Activated CD4-positive, alpha-beta T cell treated with anti-CD3 and anti-CD28 coated beads, Interleukin-2, Interleukin-4, amounts not matched to agents 100 ng/mL and 50 ng/mL, durations not matched to agents 16 hours and 8 hours (primary cell): ENCODE data around the gene MCTP2.

Experiments used
- DNase-seq: peaks from one replicate; pipeline ENCODE4 v3.0.0-alpha.2; 2020; ENCODE audit warnings: low spot score

MCTP2 gene, protein sequence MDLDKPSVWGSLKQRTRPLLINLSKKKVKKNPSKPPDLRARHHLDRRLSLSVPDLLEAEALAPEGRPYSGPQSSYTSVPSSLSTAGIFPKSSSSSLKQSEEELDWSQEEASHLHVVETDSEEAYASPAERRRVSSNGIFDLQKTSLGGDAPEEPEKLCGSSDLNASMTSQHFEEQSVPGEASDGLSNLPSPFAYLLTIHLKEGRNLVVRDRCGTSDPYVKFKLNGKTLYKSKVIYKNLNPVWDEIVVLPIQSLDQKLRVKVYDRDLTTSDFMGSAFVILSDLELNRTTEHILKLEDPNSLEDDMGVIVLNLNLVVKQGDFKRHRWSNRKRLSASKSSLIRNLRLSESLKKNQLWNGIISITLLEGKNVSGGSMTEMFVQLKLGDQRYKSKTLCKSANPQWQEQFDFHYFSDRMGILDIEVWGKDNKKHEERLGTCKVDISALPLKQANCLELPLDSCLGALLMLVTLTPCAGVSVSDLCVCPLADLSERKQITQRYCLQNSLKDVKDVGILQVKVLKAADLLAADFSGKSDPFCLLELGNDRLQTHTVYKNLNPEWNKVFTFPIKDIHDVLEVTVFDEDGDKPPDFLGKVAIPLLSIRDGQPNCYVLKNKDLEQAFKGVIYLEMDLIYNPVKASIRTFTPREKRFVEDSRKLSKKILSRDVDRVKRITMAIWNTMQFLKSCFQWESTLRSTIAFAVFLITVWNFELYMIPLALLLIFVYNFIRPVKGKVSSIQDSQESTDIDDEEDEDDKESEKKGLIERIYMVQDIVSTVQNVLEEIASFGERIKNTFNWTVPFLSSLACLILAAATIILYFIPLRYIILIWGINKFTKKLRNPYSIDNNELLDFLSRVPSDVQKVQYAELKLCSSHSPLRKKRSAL

DNA sequence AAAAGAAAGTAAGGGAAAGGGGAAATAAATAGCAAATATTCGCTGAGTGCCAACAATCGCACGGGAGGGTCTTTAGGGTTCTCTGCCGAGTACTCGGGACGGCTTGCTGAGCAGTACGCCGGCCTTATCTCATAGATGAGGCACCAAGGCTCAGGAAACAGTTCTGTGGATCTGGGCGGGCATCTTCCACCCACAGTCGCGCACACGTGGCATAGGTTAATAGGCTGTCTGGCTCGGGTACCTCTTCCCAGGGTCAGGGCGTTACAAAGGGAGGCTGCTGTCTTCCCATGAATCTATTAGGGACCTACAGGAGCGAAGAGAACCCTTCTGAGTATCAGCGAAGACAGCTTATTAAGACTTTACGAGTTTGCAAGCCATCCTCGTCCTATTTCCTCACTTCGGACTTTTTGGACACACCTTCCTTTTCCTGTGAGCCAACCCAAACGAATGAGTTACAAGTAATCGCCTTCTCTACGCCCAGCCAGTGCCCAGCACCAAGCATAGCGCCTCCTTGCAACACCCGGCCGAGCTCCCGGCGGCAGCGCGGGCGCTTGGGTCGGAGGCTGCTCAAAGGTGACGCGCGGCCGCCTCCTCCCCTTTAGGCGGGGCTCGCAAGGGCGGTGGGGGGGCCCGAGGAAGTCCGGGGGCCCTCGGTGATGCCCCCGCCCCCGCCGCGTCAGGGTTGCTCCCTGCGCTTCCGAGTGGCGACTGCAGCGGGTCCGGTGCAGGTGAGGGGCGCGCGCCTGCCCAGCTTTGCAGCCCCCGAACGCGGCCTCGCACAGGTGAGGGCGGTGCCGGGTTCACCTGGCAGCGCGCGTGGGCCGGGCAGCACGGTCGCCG lies at the start of gene MCTP2:
TSS of gene MCTP2 (plus strand) at position 679 of the 840 bp plus-strand sequence. CDS start 66,705 bp downstream, outside the sequence.
- DNase-seq, result peak; percentile 88

DNA sequence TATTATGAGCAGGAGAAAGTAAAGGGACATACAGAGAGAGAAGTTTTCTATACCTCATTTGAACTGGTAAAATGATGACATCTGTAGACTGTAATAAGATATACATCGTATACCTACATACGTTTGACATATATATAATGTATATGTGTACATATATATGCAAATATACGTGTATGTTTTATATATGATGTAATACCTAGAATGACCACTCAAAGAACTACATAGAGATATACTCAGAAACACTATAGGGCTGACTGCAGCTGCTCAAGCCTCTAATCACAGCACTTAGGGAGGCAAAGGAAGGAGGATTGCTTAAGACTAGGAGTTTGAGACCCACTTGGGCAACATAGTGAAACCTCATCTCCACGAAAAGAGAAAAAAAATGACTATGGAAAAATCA lies 48.5 kb upstream of the MCTP2 start:
- DNase-seq, result no peak

GRCh38 chr15:94185547-94186236 lies 45.7 kb upstream of the MCTP2 start:
- DNase-seq, result no peak

DNA sequence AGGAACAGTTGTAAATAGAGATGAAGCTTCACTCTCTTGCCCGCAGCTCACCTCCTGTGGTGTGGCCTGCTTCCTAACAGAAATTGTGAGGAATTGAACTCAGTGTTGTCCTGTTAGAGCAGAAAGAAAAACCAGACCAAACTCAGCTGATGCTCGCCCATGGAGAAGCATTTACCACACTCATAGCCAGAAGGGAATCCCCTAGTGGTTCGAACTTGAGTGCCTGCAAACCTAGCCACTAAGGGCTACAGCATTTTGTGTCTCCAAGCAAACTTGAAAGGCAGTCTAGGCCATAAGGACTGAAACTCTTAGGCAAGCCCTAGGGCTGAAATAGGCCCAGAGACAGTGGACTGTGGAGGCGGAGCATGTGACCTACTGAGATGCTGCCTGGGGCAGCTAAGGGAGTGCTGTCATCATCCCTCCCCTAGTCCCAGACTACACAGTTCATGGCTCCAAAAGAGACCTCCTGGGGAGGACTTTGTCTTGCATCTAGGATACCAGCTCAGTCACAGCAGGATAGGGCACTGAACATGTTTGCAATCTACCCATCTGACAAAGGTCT lies 44.5 kb upstream of the MCTP2 start:
- DNase-seq, result no peak

- no peak for DNase-seq
These were observed 37.5 kb upstream of the MCTP2 start for GRCh38 chr15:94193906-94194305.

- DNase-seq, result no peak
These were observed 34.8 kb upstream of the MCTP2 start for GRCh38 chr15:94196531-94196930.

DNA sequence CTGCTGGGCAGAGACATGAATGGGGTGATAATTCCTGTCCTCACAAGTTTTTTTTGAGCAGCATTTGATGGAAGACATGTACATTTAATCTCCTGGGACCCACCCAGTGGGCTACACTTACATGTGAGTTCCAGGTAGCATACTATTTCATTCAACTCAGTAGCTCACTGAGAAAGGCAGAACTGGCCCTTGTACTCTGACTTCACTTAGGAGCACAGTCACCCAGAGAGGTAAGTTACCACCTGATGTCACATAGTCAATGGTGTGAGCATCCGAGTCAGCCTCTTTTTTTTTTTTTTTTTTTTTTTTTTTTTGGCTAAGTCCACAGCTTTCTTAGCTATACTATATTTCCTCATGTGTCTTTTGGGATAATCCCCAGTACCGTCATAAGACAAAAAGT lies 32.7 kb upstream of the MCTP2 start:
- no peak for DNase-seq

DNA sequence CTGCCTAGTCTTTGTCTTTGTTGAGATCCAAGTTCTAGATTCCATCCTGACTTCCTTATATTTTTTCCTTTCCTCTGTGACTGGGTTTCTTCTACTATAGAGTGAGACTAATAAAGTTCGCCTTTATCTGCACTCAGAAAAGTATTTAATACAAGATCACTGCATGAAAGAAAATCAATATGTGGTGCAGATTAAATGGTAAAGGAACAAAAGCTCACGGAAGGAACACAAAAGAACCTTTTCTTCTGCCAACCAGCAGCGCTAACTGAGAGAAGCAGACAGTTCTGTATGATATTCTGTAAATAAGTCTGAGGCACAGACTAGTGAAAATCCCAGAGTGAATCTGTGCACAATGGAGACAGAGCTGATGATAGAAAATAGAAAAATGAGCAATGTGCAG lies 31.6 kb upstream of the MCTP2 start:
- DNase-seq, result no peak

DNA sequence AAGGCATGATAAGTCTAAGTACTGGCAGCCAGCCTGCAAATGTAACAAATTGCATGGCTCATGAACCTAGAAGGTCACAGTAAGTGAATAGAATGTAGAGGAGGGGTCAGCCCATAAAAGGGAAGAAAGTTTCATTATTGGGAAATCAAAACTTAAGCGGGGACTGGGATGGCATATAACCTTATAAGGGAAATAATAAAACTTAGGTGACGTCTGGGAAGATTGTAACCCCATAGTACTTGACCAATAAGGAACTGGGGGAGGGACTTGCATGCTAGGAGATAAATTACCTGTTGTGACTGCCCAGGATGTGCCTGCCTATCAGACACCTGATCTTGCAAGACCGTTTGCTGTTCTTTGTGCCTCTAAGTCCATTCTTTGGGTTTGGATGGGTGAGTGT lies 28.1 kb upstream of the MCTP2 start:
- no peak for DNase-seq

- peak; percentile 7 for DNase-seq
These were observed 26.0 kb upstream of the MCTP2 start for GRCh38 chr15:94205366-94205765.

- DNase-seq, result peak; percentile 88
These were observed 24.7 kb upstream of the MCTP2 start for GRCh38 chr15:94206463-94207167.

GRCh38 chr15:94212291-94212690 lies 19.1 kb upstream of the MCTP2 start:
- no peak for DNase-seq

GRCh38 chr15:94225616-94226015 lies 5.7 kb upstream of the MCTP2 start:
- DNase-seq, result no peak

DNA sequence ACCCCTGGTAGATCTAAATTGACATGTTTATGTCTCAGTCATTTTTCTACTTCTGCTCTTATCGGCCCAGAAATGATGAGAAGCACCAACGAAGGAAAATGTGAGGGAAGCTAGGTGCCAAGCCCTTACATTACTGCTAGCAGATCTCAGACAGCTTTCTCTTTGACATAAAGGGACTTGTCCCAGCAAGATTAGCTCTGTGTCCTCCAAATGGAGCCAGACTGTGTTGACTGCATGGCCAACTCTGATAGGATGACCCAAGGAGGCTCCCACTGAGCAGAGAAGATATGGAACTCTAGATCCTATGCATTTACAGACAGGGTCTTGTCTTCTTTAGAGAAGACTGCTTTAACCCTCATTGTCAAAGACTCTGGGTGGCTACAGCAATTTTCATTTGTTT lies 2.8 kb upstream of the MCTP2 start:
- no peak for DNase-seq

- peak; percentile 80 for DNase-seq
These were observed 1.6 kb upstream of the MCTP2 start for GRCh38 chr15:94229591-94230369.

DNA sequence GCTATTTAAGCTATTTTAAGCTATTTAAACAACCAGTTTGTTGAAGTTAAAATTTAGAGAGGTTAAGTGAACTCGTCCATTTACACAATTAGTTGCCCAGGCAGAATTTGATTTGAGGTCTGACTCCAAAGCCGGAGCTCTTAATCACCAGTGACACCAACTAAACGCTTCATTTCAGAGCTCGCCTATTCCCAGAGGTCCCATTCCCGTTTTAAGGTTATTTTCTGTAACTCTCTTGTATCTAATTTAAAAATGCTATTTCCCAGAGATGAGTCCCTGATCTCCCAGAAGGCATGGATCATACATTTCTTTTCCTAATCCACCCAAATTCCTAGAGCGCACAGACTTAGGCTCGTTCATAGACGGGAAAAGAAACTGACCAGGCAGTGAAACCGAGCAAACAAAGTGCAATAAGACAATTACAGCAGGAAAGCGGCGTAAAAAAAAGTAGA lies 904 bp upstream of the MCTP2 start:
- no peak for DNase-seq

DNA sequence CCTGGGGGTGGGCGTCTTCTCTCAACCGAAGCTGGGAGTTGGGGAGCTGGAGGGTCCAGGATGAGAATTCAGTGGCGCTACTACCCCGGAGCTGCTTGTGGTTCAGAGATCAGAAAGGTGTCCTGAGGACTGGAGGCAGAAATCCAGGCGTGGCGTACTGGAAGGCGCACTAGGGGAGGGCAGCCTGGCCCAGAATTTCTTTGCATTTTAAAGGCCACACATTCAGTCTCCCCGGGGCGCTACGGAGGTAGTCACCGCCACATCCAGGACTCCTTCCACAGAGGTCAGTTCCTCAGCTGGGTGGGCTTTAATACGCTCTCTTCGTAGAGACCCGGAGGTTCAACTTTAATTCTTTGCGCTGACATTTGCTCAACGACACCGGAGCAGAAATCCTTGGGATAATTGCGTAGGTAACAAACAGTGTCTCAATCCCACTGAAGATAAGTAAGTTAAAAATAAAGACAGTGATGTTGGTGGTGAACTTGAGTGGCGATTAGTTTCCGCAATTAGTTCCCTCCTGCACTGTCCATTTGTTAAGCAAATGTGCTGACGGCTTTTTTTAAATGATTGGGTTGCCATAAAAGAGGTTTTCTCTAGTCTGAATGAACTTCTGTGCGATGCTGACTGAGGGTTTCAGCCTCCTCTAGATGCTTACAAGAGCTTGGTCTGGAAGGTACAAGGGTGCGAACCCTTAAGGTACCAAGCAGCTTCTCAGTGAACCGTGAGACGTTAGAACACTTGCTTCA lies 535 bp downstream of the MCTP2 start:
- DNase-seq, result no peak

DNA sequence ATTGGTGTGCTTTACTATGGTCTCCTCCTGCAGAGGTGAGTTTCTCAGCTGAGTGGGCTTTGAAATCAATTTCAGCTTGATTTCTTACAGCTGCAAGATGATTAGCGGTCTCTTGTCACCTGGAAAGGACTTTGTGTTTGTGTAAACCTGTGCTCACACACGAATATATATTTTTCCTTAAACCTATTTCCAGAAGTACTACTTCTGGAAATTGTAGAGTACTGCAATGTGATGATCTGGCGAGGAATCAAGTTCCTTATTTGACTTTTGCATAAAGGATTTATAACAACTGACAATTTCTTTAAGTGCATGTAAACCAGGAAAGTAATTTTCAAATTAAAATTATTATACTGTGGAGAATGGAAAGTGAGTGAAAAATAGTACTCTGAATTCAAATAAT lies 2.1 kb downstream of the MCTP2 start:
- DNase-seq, result no peak

- DNase-seq, result peak; percentile 46
These were observed 2.9 kb downstream of the MCTP2 start for GRCh38 chr15:94234300-94234699.
